GM06990 (cell line): ENCODE data around the gene ADAMTS3.

Source experiments
- DNase-seq: peaks from one replicate; pipeline ENCODE4 v3.0.0-alpha.2; 2011; ENCODE audit not compliant: insufficient read length; ENCODE audit errors: extremely low read depth
- H3K27me3 ChIP-seq: replicated peaks from 2 replicates; pipeline ENCODE4 v1.6.0; 2011; ENCODE audit warnings: low read length; ENCODE audit not compliant: control insufficient read depth, insufficient read depth
- H3K36me3 ChIP-seq: 2 replicates; pipeline ENCODE4 v1.5.1; 2011; ENCODE audit warnings: low read length; ENCODE audit not compliant: control insufficient read depth, insufficient read depth
- H3K4me3 ChIP-seq: replicated peaks from 2 replicates; pipeline ENCODE4 v1.5.1; 2011; ENCODE audit warnings: low read depth, mild to moderate bottlenecking, control low read depth, low read length
- TF ChIP-seq, protein P1 (sequence below): IDR thresholded peaks from 2 replicates; pipeline ENCODE4 v1.5.1; 2011; ENCODE audit warnings: low read length, control low read depth, mild to moderate bottlenecking, inconsistent platforms; ENCODE audit not compliant: insufficient read depth, poor library complexity, severe bottlenecking

The ADAMTS3 gene

DNA sequence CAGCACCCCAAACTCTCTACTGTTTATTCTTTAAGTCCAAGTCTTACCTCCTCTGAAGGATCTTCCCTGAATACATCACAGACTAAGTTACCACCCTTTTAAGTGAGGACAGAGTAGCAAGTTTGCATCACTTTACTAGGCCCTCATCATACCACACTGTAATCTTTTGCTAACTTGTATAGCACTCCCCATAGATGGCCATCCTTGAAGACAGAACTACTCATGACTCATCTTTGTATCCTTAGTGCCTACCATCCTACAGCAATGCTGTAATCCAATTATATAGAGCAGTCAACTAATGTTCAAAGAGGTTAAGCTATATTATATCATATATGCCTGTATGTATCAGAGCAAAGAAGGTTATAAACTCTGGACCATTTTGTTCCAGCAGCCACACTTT lies 101.4 kb downstream of the ADAMTS3 start:
- no peaks in the 10 kb centered on the region for H3K27me3 ChIP-seq
- no peaks in the 10 kb centered on the region for H3K36me3 ChIP-seq
- TF ChIP-seq, protein P1, sequence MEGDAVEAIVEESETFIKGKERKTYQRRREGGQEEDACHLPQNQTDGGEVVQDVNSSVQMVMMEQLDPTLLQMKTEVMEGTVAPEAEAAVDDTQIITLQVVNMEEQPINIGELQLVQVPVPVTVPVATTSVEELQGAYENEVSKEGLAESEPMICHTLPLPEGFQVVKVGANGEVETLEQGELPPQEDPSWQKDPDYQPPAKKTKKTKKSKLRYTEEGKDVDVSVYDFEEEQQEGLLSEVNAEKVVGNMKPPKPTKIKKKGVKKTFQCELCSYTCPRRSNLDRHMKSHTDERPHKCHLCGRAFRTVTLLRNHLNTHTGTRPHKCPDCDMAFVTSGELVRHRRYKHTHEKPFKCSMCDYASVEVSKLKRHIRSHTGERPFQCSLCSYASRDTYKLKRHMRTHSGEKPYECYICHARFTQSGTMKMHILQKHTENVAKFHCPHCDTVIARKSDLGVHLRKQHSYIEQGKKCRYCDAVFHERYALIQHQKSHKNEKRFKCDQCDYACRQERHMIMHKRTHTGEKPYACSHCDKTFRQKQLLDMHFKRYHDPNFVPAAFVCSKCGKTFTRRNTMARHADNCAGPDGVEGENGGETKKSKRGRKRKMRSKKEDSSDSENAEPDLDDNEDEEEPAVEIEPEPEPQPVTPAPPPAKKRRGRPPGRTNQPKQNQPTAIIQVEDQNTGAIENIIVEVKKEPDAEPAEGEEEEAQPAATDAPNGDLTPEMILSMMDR = no peak
- no peak overlapping the region for H3K4me3 ChIP-seq
- no peak for DNase-seq

DNA sequence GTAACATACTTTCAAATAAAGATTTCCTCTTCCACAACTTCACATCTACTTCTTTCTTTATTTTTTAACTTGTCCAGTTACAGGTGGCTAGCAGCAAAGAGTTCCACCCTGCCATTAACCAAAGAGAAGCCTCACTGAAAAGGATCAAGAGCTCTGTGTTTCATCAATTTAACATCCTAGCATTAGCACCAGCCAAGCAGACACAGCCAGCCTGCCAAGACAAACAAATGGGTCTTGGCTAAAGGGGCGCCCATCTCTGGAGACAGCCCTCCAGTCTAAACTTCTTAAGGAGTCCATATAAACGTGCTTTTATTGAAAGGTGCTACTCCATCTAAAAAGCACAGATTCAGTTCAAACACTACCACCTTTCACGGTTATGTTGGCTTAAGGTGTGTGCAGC lies 105.3 kb downstream of the ADAMTS3 start:
- DNase-seq = no peak
- no peak overlapping the region for H3K4me3 ChIP-seq
- no peaks in the 10 kb centered on the region for H3K27me3 ChIP-seq
- TF ChIP-seq, protein P1 = no peak
- no peaks in the 10 kb centered on the region for H3K36me3 ChIP-seq

DNA sequence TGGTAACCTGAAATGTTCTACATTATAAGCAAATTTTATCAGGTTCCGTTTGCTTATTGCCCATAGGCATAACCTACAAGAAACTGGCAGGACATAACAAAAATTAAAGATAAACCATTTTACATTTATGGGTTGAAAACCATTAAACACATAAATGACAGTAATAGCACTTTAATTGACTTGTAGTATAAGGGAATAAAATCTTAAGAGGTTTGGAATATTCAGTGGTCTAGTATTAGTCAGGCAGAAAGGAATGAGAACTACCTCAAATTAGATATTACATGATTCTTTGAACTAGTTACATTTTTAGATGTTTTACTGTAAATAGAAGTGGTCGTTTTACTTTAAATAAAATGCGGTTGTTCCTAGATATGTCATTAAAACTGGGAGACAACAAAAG lies 111.9 kb downstream of the ADAMTS3 start:
- no peak for DNase-seq
- no peaks in the 10 kb centered on the region for H3K27me3 ChIP-seq
- H3K36me3 ChIP-seq = no peaks in the 10 kb centered on the region
- TF ChIP-seq, protein P1 = no peak
- no peak overlapping the region for H3K4me3 ChIP-seq

DNA sequence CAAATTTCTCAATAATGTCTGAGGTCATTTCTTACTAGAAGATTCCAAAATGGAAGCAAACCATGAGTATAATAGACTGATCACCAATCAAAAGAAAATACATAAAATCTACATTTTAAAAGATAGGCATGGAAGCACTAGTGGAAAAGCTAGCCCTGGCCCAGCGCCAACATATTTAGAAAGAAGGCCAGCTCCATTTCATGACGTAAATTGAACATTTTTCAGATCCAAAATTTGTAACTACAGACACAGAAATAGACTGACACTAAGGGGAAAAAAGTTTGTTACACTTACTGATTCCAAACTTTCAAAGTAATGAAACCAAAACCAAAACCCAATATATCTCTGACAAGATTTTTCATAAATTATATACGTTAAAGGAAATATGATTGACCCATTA lies 117.7 kb downstream of the ADAMTS3 start:
- TF ChIP-seq, protein P1 = no peak
- Histone ChIP-seq H3K4me3 (no peak overlapping the region), H3K36me3 (no peaks in the 10 kb centered on the region), H3K27me3 (no peaks in the 10 kb centered on the region)
- no peak for DNase-seq

DNA sequence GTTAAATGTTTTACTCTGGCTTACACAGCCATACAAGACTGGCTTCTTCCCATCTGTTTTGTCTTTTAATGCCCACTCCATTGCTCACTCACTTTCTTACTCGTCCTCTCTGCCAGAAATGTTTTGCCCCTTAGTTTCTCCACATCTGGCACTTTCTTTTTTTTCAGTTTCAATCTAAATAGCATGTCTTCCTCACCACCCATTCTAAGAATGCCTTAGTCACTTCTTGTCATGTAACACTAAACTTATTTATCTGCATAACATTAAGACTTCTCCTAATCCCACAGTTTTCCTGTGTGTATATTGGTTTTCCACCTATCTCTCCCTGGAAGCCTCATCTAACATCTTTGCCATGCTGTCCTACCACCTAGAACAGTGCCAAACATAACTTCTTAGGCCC lies 119.3 kb downstream of the ADAMTS3 start:
- no peak overlapping the region for H3K4me3 ChIP-seq
- no peak for DNase-seq
- TF ChIP-seq, protein P1 = no peak
- H3K36me3 ChIP-seq = no peaks in the 10 kb centered on the region
- no peaks in the 10 kb centered on the region for H3K27me3 ChIP-seq

DNA sequence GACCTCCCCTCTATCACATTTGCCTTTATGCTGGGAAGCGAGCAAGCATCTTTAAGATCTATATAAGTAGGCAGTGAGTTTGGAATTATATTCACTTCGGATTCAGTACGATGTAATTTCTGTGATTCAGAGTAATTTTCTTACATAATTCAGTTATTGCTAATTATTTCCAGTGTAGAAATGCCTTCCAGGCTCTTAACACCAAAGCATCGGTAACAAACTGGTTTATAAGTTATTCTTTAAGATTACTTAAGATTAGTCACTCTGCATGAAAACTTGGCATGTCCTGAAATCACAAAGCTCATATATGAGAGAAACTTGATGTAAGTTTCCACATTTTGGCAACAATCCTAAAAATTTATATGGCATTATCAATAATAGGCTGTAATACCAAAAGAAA lies 120.8 kb downstream of the ADAMTS3 start:
- no peaks in the 10 kb centered on the region for H3K27me3 ChIP-seq
- DNase-seq = no peak
- no peak overlapping the region for H3K4me3 ChIP-seq
- TF ChIP-seq, protein P1 = no peak
- H3K36me3 ChIP-seq = no peaks in the 10 kb centered on the region
